ENCODE data around the gene ADAM11. TPM values are rescaled to one million over a fixed set of nuclear protein-coding genes. Genes with fewer than 3 reads are reported as not detected.

ADAM11 gene
- total and polyA plus RNA-seq, 7 donors, result under 0.01 to 3.3 (median 2.5) TPM; not detected in 1

- 64 to 67% methylated on average over 2 of the region's 2 CpGs for WGBS, 2 donors
- H3K4me3 ChIP-seq, result peak overlapping the region in 3 of 4 donors; percentile 31 to 42 (median 41)
- H3K9me3 ChIP-seq, result no peaks in the 10 kb centered on the region
- DNase-seq, result no peak
- peaks cover 0 to 14% (median 0%) of the 10 kb centered on the region in 4 donors for H3K36me3 ChIP-seq
- TF ChIP-seq EP300 (IDR thresholded peaks at IDR 0.05) (no peak), POLR2AphosphoS5 (IDR thresholded peaks at IDR 0.05) (no peak), CTCF (IDR thresholded peaks at IDR 0.05) (no peak), POLR2A (IDR thresholded peaks at IDR 0.05) (no peak)
- no peaks in the 10 kb centered on the region for H3K27me3 ChIP-seq
- peak overlapping the region; percentile 85 to 99 (median 96) for H3K27ac ChIP-seq
- H3K4me1 ChIP-seq, result peaks cover 0 to 99% (median 88%) of the 10 kb centered on the region in 4 donors
- intact Hi-C loops (cut with DNase I), result no loop called here
Observed at GRCh38 chr17:44798356-44798755, 39.6 kb downstream of the ADAM11 start.

GRCh38 chr17:44801880-44802279, 43.1 kb downstream of the ADAM11 start:
- Histone ChIP-seq H3K36me3 (peaks cover 0 to 24% (median 7%) of the 10 kb centered on the region in 4 donors), H3K4me3 (no peak overlapping the region), H3K27ac (peak overlapping the region; percentile 85 to 99 (median 96)), H3K27me3 (no peaks in the 10 kb centered on the region), H3K9me3 (no peaks in the 10 kb centered on the region), H3K4me1 (peaks cover 0 to 98% (median 88%) of the 10 kb centered on the region in 4 donors)
- intact Hi-C loops (cut with DNase I), result no loop called here
- 88 to 91% methylated on average over 5 of the region's 5 CpGs for WGBS, 2 donors
- TF ChIP-seq POLR2A (IDR thresholded peaks at IDR 0.05) (no peak), POLR2AphosphoS5 (IDR thresholded peaks at IDR 0.05) (peak in 3 of 4 donors; percentile 20 to 46 (median 45)), CTCF (IDR thresholded peaks at IDR 0.05) (no peak), EP300 (IDR thresholded peaks at IDR 0.05) (peak in 2 of 4 donors; percentile 6 to 30)
- no peak for DNase-seq

GRCh38 chr17:44804302-44805089, 45.7 kb downstream of the ADAM11 start:
- peaks cover 0 to 24% (median 7%) of the 10 kb centered on the region in 4 donors for H3K36me3 ChIP-seq
- DNase-seq, result peak; percentile 95
- TF ChIP-seq POLR2A (IDR thresholded peaks at IDR 0.05) (no peak), POLR2AphosphoS5 (IDR thresholded peaks at IDR 0.05) (peak; percentile 91 to 95 (median 93)), EP300 (IDR thresholded peaks at IDR 0.05) (peak; percentile 80 to 92 (median 89)), CTCF (IDR thresholded peaks at IDR 0.05) (no peak)
- no peak overlapping the region for H3K4me3 ChIP-seq
- H3K27me3 ChIP-seq, result no peaks in the 10 kb centered on the region
- H3K4me1 ChIP-seq, result peaks cover 0 to 98% (median 91%) of the 10 kb centered on the region in 4 donors
- H3K9me3 ChIP-seq, result no peaks in the 10 kb centered on the region
- peak overlapping the region; percentile 85 to 99 (median 96) for H3K27ac ChIP-seq
- 85 to 90% methylated on average over 10 of the region's 10 CpGs for WGBS, 2 donors
- intact Hi-C loops (cut with DNase I), result loop anchor here (2.0 kb wide), 2 partner anchors 26 to 68 kb away; no protein-coding TSS in a partner anchor

GRCh38 chr17:44807093-44807816, 48.5 kb downstream of the ADAM11 start:
- intact Hi-C loops (cut with DNase I), result no loop called here
- WGBS, 2 donors, result 25 to 73% methylated on average over 4 of the region's 4 CpGs
- Histone ChIP-seq H3K27ac (peak overlapping the region; percentile 30 to 99 (median 96)), H3K36me3 (peaks cover 0 to 10% (median 7%) of the 10 kb centered on the region in 4 donors), H3K27me3 (no peaks in the 10 kb centered on the region), H3K9me3 (no peaks in the 10 kb centered on the region), H3K4me1 (peaks cover 0 to 98% (median 91%) of the 10 kb centered on the region in 4 donors), H3K4me3 (peak overlapping the region in 2 of 4 donors; percentile 4 to 9)
- TF ChIP-seq EP300 (IDR thresholded peaks at IDR 0.05) (no peak), POLR2A (IDR thresholded peaks at IDR 0.05) (no peak), CTCF (IDR thresholded peaks at IDR 0.05) (no peak), POLR2AphosphoS5 (IDR thresholded peaks at IDR 0.05) (no peak)
- no peak for DNase-seq
